ENCODE data around the gene SCLY. TPM values are rescaled to one million over a fixed set of nuclear protein-coding genes. Genes with fewer than 3 reads are reported as not detected.

The SCLY gene
- total and polyA plus RNA-seq, 2 of the 8 experiments (the other 6 are each of a cell fraction or from before 2014, with no cell fraction given), result 79.0 to 79.5 TPM

DNA sequence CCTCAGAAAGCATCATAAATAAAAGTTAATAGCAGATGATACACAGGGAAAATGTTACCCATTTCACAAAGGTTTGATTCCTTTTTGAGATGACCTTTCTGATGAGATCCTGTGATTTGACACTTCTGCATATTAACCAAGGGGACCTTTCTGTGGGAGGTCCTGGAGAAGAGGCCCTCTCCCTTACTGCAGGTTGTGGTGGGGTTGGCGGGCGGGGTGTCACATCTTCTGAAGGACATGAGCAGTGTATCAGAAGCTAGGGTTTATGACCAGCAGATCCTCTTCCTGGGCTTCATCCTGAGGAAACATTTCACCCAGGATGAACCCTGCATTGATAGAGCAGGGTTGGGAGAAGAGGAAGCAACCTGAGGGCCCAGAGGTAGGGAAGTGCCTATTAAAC lies 37.2 kb upstream of the SCLY start:
- Histone ChIP-seq H2BK15ac (ENCODE audit: low read length) (no peak overlapping the region), H4K8ac (ENCODE audit: extremely low read depth, insufficient read depth, low read length) (no peak overlapping the region), H4K20me1 (replicated peaks in 1 of 2; ENCODE audit: control insufficient read depth in 1 of 2, insufficient read depth in 2 of 2, low read length in 2 of 2) (peaks cover 0 to 12% of the 10 kb centered on the region in 2 experiments), H3K23ac (ENCODE audit: insufficient read length) (no peak overlapping the region), H3K14ac (ENCODE audit: insufficient read length) (no peak overlapping the region), H3K23me2 (ENCODE audit: low read depth, low read length) (no peaks in the 10 kb centered on the region), H2AFZ (ENCODE audit: low read length) (no peak overlapping the region), H2BK20ac (ENCODE audit: low read length) (no peak overlapping the region), H3K79me1 (ENCODE audit: low read depth, low read length) (no peaks in the 10 kb centered on the region; the same call in none of the 2 replicates), H3K9me3 (ENCODE audit: insufficient read depth in 2 of 2, low read depth in 1 of 2, low read length in 1 of 2) (no peaks in the 10 kb centered on the region), H3K27me3 (replicated peaks in 1 of 4; ENCODE audit: control insufficient read depth in 3 of 4, extremely low read depth in 1 of 4, insufficient read depth in 3 of 4, low read length in 3 of 4) (no peaks in the 10 kb centered on the region), H4K91ac (replicated peaks; ENCODE audit: insufficient read length, low read length) (no peak overlapping the region), H3K4ac (replicated peaks; ENCODE audit: insufficient read length, low read depth, low read length) (no peak overlapping the region), H3K36me3 (ENCODE audit: control insufficient read depth in 2 of 4, insufficient read depth in 4 of 4, low read length in 3 of 4) (no peaks in the 10 kb centered on the region), H3K79me2 (ENCODE audit: control insufficient read depth in 1 of 2, insufficient read depth in 2 of 2, low read length in 2 of 2) (no peaks in the 10 kb centered on the region), H2BK120ac (replicated peaks; ENCODE audit: low read depth, low read length) (no peak overlapping the region), H3K56ac (replicated peaks; ENCODE audit: insufficient read length, low read depth, low read length) (no peak overlapping the region), H3K4me1 (replicated peaks in 1 of 4; ENCODE audit: control insufficient read depth in 3 of 4, insufficient read depth in 4 of 4, low read length in 3 of 4) (peaks cover 0 to 12% (median 6%) of the 10 kb centered on the region in 4 experiments; a peak in 6 of 7 replicates), H3K9ac (replicated peaks in 1 of 4; ENCODE audit: extremely low read depth in 1 of 4, low read depth in 3 of 4, low read length in 3 of 4) (no peak overlapping the region), H3K4me3 (ENCODE audit: extremely low read depth in 1 of 4, insufficient read depth in 2 of 4, low read depth in 3 of 4, low read length in 4 of 4) (no peak overlapping the region), H2BK12ac (ENCODE audit: low read depth, low read length) (no peak overlapping the region), H2BK5ac (ENCODE audit: low read depth, low read length) (no peak overlapping the region), H2AK5ac (ENCODE audit: low read depth, low read length) (no peak overlapping the region), H3K18ac (ENCODE audit: extremely low read depth, low read length) (no peak overlapping the region), H3K4me2 (ENCODE audit: insufficient read depth in 1 of 2, low read depth in 2 of 2, low read length in 2 of 2) (no peak overlapping the region), H3K27ac (ENCODE audit: low read depth, low read length) (no peak overlapping the region), H4K5ac (ENCODE audit: insufficient read length, low read depth, low read length) (no peak overlapping the region)
- 78% methylated on average over 2 of the region's 2 CpGs; no CpG with 5 or more reads in 1 of the 2 experiments for WGBS, 2 experiments (ENCODE audit: extremely low coverage in 1 of 2, insufficient coverage in 1 of 2, insufficient read length in 1 of 2, insufficient replicate concordance in 2 of 2, low coverage in 1 of 2, low lambda C conversion rate in 2 of 2, missing lambda C conversion rate in 1 of 2)
- POLR2A ChIA-PET (ENCODE audit: partially characterized antibody), result no interaction called here
- DNase-seq (ENCODE audit: low read depth in 1 of 2, low spot score in 2 of 2), result no peak
- FAIRE-seq, result no peak
- CTCF ChIA-PET (ENCODE audit: partially characterized antibody), result interaction anchor here (1.0 kb wide), 1 partner anchor 8 kb away, joined by 5 read pairs; no protein-coding TSS in a partner anchor
- TF ChIP-seq JUND (IDR thresholded peaks at IDR 0.05; ENCODE audit: low read length) (no peak), PHF8 (conservative IDR thresholded peaks at IDR 0.05; ENCODE audit: low read depth, low read length) (no peak), KDM4A (IDR thresholded peaks at IDR 0.05; ENCODE audit: low read depth, low read length, severe bottlenecking) (no peak), CEBPB (IDR thresholded peaks at IDR 0.05; ENCODE audit: low read depth, low read length) (no peak), GTF2F1 (IDR thresholded peaks at IDR 0.05; ENCODE audit: borderline replicate concordance, low read depth, low read length) (no peak), HDAC6 (IDR thresholded peaks at IDR 0.05; ENCODE audit: low read depth, low read length) (no peak), RBBP5 (IDR thresholded peaks at IDR 0.05; ENCODE audit: borderline replicate concordance, low read depth, low read length) (no peak)
